ENCODE results near the gene ZNF232. TPM values are rescaled to one million over a fixed set of nuclear protein-coding genes. Genes with fewer than 3 reads are reported as not detected.
"Not testable (repeated sequence)": the region's sequence is repeated elsewhere in the genome, so short reads cannot be mapped to it uniquely, and the experiment has no call there.

ZNF232 gene
- total and polyA plus RNA-seq, 3 experiments from 2014 or later: 5.7 to 22.9 (median 21.8) TPM

DNA sequence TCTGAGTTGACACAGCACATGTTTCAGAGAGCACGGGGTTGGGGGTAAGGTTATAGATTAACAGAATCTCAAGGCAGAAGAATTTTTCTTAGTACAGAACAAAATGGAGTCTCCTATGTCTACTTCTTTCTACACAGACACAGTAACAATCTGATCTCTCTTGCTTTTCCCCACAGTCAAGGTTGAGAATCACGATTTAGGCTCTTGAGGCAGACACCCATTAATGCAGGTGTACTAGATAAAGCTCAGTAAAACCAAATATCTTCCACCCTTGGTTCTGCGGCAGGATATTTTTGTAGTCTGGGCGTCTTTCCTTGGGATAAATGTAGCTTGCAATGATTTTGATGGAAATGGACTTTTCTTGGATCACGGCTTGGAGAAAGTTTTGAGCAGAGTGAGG lies 36.2 kb downstream of the ZNF232 start:
- Mint-ChIP-seq H3K4me3 (peak overlapping the region in 1 of 7 donors; percentile 7), H3K4me1 (peaks cover 18 to 27% (median 24%) of the 10 kb centered on the region in 3 donors), H3K27ac (peak overlapping the region in 2 of 8 donors; percentile 19 to 58)
- H3K27ac ChIP-seq (ENCODE audit: low read depth, low read length); DNase-seq; H3K4me1 ChIP-seq (ENCODE audit: insufficient read depth, low read length); H3K4me3 ChIP-seq (ENCODE audit: low read length); H3K27me3 Mint-ChIP-seq; H3K36me3 Mint-ChIP-seq; H3K9me3 Mint-ChIP-seq; H3K27me3 ChIP-seq (ENCODE audit: insufficient read depth, low read length, poor library complexity, severe bottlenecking); CTCF ChIA-PET; H3K36me3 ChIP-seq (ENCODE audit: insufficient read depth, low read length); H3K9me3 ChIP-seq (ENCODE audit: low read length): not testable (repeated sequence)
- POLR2A ChIA-PET: interaction anchor here (0.6 kb wide), 1 partner anchor 51 kb away, joined by 5 read pairs; no protein-coding TSS in a partner anchor

DNA sequence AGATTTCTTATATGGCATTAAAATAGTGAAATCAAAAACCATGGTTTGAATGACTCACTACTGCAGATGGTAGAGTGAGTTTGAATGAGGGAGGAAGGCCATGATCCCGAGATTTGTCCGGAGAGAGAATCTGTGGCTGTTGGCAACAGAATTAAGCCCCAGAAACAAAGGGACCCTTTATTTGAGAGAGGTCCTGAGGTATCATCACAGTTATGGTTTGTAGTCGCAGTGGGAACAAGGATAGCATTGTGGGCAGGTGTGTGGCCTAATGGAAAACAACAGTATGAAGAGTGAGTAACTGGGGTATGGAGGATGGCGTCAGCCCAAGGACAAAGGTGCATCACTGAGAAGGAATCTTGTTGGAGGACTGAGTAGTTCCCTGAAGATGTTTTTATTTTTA lies 42.0 kb downstream of the ZNF232 start:
- H3K27ac Mint-ChIP-seq: no peak overlapping the region
- ChIA-PET CTCF (no interaction called here), POLR2A (no interaction called here)
- H3K9me3 ChIP-seq (ENCODE audit: low read length): no peaks in the 10 kb centered on the region
- H3K36me3 Mint-ChIP-seq: peaks cover 0 to 2% (median 0%) of the 10 kb centered on the region in 3 donors
- no peaks in the 10 kb centered on the region for H3K4me1 ChIP-seq (ENCODE audit: insufficient read depth, low read length)
- no peaks in the 10 kb centered on the region for H3K36me3 ChIP-seq (ENCODE audit: insufficient read depth, low read length)
- no peaks in the 10 kb centered on the region for H3K27me3 ChIP-seq (ENCODE audit: insufficient read depth, low read length, poor library complexity, severe bottlenecking)
- no peaks in the 10 kb centered on the region for H3K4me1 Mint-ChIP-seq
- no peak for DNase-seq
- H3K4me3 ChIP-seq (ENCODE audit: low read length): no peak overlapping the region
- no peaks in the 10 kb centered on the region for H3K9me3 Mint-ChIP-seq
- no peak overlapping the region for H3K27ac ChIP-seq (ENCODE audit: low read depth, low read length)
- H3K4me3 Mint-ChIP-seq: no peak overlapping the region
- H3K27me3 Mint-ChIP-seq: peaks cover 0 to 1% of the 10 kb centered on the region in 2 donors

DNA sequence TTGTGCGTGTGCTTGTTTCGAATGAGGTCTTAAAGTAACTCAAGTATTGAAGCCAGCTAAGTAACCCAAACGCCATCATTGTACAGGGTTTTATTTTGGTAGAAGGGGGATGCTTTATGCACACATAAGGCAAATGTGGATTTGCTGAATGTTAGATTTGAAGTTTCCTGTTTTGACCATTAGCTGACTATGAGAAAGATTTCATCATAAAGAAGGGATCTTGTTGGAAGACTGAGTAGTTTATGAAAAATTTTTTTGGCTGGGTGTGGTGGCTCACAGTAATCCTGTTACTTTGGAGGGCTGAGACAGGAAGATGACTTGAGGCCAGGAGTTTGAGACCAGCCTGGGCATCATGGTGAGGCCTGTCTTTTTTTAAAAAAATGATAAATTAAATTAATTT lies 43.4 kb downstream of the ZNF232 start:
- Histone ChIP-seq H3K27me3 (ENCODE audit: insufficient read depth, low read length, poor library complexity, severe bottlenecking) (no peaks in the 10 kb centered on the region), H3K9me3 (ENCODE audit: low read length) (no peaks in the 10 kb centered on the region), H3K4me1 (ENCODE audit: insufficient read depth, low read length) (no peaks in the 10 kb centered on the region), H3K27ac (ENCODE audit: low read depth, low read length) (no peak overlapping the region), H3K36me3 (ENCODE audit: insufficient read depth, low read length) (no peaks in the 10 kb centered on the region), H3K4me3 (ENCODE audit: low read length) (no peak overlapping the region)
- H3K27ac Mint-ChIP-seq: no peak overlapping the region
- CTCF ChIA-PET: interaction anchor here (1.3 kb wide), 1 partner anchor 159 kb away, joined by 4 read pairs; no protein-coding TSS in a partner anchor
- H3K27me3 Mint-ChIP-seq: no peaks in the 10 kb centered on the region
- H3K9me3 Mint-ChIP-seq: no peaks in the 10 kb centered on the region
- POLR2A ChIA-PET: no interaction called here
- H3K4me1 Mint-ChIP-seq: no peaks in the 10 kb centered on the region
- no peak for DNase-seq
- H3K36me3 Mint-ChIP-seq: peaks cover 0 to 2% (median 0%) of the 10 kb centered on the region in 3 donors
- no peak overlapping the region for H3K4me3 Mint-ChIP-seq

DNA sequence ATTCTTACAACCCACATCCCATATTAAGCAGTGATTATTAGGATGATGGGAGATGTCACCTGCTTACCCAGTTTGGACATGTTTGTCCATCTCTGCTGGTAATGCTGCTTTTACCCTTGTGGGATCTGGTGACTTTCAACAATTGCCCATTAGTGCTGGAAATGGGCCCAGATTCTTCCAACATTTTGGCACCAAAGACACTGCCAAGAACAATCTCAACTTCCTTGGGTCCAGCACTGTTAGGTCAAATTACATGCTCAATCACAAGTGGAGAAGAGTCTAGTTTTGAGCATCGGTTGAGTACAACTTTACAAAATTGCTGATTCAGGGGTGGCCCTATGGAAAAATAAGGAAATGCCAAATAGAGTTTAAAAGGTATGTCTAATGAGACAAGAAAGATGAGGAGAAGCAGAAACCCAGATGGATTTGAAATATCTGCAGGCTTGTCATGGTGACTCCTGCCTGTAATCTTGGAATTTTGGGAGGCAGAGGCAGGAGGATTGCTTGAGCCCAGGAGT lies 46.4 kb downstream of the ZNF232 start:
- peaks cover 0 to 1% of the 10 kb centered on the region in 2 donors for H3K27me3 Mint-ChIP-seq
- H3K27me3 ChIP-seq (ENCODE audit: insufficient read depth, low read length, poor library complexity, severe bottlenecking): no peaks in the 10 kb centered on the region
- H3K4me1 Mint-ChIP-seq: peaks cover 0 to 7% (median 6%) of the 10 kb centered on the region in 3 donors
- ChIA-PET POLR2A (no interaction called here), CTCF (interaction anchor here (2.5 to 6.4 kb wide), 2 partner anchors 35 to 84 kb away, joined by 10 to 125 read pairs; no protein-coding TSS in a partner anchor)
- no peaks in the 10 kb centered on the region for H3K4me1 ChIP-seq (ENCODE audit: insufficient read depth, low read length)
- DNase-seq: no peak
- H3K4me3 Mint-ChIP-seq: no peak overlapping the region
- H3K27ac ChIP-seq (ENCODE audit: low read depth, low read length): no peak overlapping the region
- H3K9me3 ChIP-seq (ENCODE audit: low read length): no peaks in the 10 kb centered on the region
- no peak overlapping the region for H3K4me3 ChIP-seq (ENCODE audit: low read length)
- H3K27ac Mint-ChIP-seq: no peak overlapping the region
- H3K9me3 Mint-ChIP-seq: no peaks in the 10 kb centered on the region
- H3K36me3 ChIP-seq (ENCODE audit: insufficient read depth, low read length): no peaks in the 10 kb centered on the region
- H3K36me3 Mint-ChIP-seq: peaks cover 0 to 2% (median 0%) of the 10 kb centered on the region in 3 donors

Other genes with a start within 250 kb of the ZNF232 start
- gene C17orf107, start 212.3 kb downstream of the ZNF232 start, total RNA-seq: 1 to 10 TPM; 2.2 to 2.3 TPM
- 2.0 TPM for gene C17orf107, start 212.3 kb downstream of the ZNF232 start, polyA plus RNA-seq
- under 1 TPM; 0.37 to 0.38 TPM for gene CHRNE, start 208.8 kb downstream of the ZNF232 start, total RNA-seq
- 0.23 TPM for gene CHRNE, start 208.8 kb downstream of the ZNF232 start, polyA plus RNA-seq
- gene GP1BA, start 179.6 kb downstream of the ZNF232 start, total RNA-seq: not detected
- gene GP1BA, start 179.6 kb downstream of the ZNF232 start, polyA plus RNA-seq: not detected
- 100 to 1,000 TPM in 1 of 2 experiments, 10 to 100 TPM in 1; 90.0 to 101 TPM for gene SLC25A11, start 171.8 kb downstream of the ZNF232 start, total RNA-seq
- 85.1 TPM for gene SLC25A11, start 171.8 kb downstream of the ZNF232 start, polyA plus RNA-seq
- gene RNF167, start 171.6 kb downstream of the ZNF232 start, total RNA-seq: 100 to 1,000 TPM; 187 to 192 TPM
- 69.0 TPM for gene RNF167, start 171.6 kb downstream of the ZNF232 start, polyA plus RNA-seq
- 1,000 to 10,000 TPM; 1,826 to 1,841 TPM for gene PFN1, start 163.3 kb downstream of the ZNF232 start, total RNA-seq
- 2,601 TPM for gene PFN1, start 163.3 kb downstream of the ZNF232 start, polyA plus RNA-seq
- 10 to 100 TPM; 27.1 to 29.4 TPM for gene ENO3, start 160.8 kb downstream of the ZNF232 start, total RNA-seq
- 1.3 TPM for gene ENO3, start 160.8 kb downstream of the ZNF232 start, polyA plus RNA-seq
- 10 to 100 TPM; 63.4 to 64.2 TPM for gene SPAG7, start 144.1 kb downstream of the ZNF232 start, total RNA-seq
- gene SPAG7, start 144.1 kb downstream of the ZNF232 start, polyA plus RNA-seq: 112 TPM
- gene CAMTA2, start 124.2 kb downstream of the ZNF232 start, total RNA-seq: 10 to 100 TPM; 85.6 to 90.6 TPM
- 19.6 TPM for gene CAMTA2, start 124.2 kb downstream of the ZNF232 start, polyA plus RNA-seq
- under 1 TPM; 0.18 to 0.37 TPM for gene INCA1, start 114.4 kb downstream of the ZNF232 start, total RNA-seq
- 0.58 TPM for gene INCA1, start 114.4 kb downstream of the ZNF232 start, polyA plus RNA-seq
- gene KIF1C, start 113.9 kb downstream of the ZNF232 start, total RNA-seq: 10 to 100 TPM; 73.4 to 77.3 TPM
- gene KIF1C, start 113.9 kb downstream of the ZNF232 start, polyA plus RNA-seq: 8.0 TPM
- gene SLC52A1, start 76.5 kb downstream of the ZNF232 start, total RNA-seq: under 1 TPM; 0.35 to 0.64 TPM
- 0.12 TPM for gene SLC52A1, start 76.5 kb downstream of the ZNF232 start, polyA plus RNA-seq
- 1 to 10 TPM; 3.7 to 4.2 TPM for gene ZFP3, start 33.4 kb downstream of the ZNF232 start, total RNA-seq
- gene ZFP3, start 33.4 kb downstream of the ZNF232 start, polyA plus RNA-seq: 0.75 TPM
- under 1 TPM in 1 of 2 experiments, not detected in 1; 0.09 TPM for gene USP6, start 4.2 kb upstream of the ZNF232 start, total RNA-seq
- 0.05 TPM for gene USP6, start 4.2 kb upstream of the ZNF232 start, polyA plus RNA-seq
- gene ZNF594, start 80.0 kb upstream of the ZNF232 start, total RNA-seq: 10 to 100 TPM; 11.7 to 14.9 TPM
- 1.2 TPM for gene ZNF594, start 80.0 kb upstream of the ZNF232 start, polyA plus RNA-seq
- gene SCIMP, start 123.0 kb upstream of the ZNF232 start, total RNA-seq: under 1 TPM; 0.22 TPM
- gene SCIMP, start 123.0 kb upstream of the ZNF232 start, polyA plus RNA-seq: 0.81 TPM
- 10 to 100 TPM; 60.9 to 64.0 TPM for gene RABEP1, start 170.4 kb upstream of the ZNF232 start, total RNA-seq
- 44.4 TPM for gene RABEP1, start 170.4 kb upstream of the ZNF232 start, polyA plus RNA-seq